HuH-7.5 (cell line): ENCODE data around the gene LINC01488.

Experiments
- DNase-seq: peaks from one replicate; pipeline ENCODE4 v3.0.0; 2011; ENCODE audit warnings: low spot score

LINC01488 gene

DNA sequence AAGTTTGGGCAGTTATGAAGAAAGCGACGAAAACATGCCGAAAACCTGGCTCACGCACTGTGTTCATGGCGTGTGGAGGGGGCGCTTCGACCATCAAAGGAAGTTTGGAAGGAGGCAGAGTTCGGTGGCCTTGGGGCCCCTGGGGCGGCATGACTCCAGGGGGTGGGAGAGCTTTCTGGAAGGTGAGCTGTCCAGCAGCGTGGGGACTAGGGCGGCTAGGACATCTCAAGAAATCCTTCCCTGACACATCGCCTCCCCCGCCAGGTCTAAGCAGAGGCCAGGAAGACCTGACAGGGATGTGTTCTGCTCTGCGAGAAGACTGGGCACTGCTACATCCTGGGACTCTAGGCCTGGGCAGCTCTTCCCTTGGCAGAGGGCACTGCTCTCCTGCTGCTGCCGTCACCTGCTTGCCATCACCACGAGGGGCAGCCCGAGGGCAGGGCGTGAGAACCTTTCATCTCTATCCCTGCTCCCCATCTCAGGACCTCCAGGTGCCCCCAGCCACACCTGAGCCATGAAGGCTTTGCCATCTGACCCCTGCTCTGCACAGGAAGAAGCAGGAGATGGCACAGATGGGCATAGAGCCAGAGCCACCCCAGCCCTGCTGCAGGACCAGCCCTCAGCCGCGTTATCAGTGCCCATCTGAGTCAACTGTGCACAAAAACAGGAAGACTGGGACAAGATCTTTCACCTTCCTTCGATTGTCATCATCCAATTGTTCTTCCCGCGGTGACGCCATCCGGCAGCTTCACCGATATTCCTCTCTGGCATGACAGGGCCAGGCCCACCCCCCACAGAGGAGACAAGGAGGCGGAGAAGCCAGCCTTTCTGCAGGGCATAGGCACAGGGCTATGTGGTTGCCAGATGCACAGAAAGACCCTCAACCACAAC lies 12.7 kb downstream of the LINC01488 start:
- DNase-seq, result no peak

DNA sequence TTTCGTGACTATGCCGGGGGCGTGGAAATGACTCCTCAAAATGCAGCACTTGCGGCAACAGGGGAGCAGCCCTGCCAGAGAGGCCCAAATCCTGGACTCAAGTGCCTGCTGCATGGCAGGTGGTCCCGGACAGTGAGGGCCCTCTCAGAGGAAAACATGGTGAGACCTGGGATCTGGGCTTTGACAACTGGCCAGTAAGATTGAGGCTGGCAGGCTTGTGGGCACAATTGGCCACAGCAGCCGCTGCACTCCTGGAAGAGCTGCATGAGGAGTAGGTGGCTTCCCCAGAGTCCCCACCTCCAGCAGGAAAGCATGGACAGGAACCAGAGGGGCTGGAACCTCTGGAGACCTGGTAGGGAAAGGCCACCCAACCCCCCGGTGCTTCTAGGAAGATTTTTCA lies 13.4 kb downstream of the LINC01488 start:
- no peak for DNase-seq

DNA sequence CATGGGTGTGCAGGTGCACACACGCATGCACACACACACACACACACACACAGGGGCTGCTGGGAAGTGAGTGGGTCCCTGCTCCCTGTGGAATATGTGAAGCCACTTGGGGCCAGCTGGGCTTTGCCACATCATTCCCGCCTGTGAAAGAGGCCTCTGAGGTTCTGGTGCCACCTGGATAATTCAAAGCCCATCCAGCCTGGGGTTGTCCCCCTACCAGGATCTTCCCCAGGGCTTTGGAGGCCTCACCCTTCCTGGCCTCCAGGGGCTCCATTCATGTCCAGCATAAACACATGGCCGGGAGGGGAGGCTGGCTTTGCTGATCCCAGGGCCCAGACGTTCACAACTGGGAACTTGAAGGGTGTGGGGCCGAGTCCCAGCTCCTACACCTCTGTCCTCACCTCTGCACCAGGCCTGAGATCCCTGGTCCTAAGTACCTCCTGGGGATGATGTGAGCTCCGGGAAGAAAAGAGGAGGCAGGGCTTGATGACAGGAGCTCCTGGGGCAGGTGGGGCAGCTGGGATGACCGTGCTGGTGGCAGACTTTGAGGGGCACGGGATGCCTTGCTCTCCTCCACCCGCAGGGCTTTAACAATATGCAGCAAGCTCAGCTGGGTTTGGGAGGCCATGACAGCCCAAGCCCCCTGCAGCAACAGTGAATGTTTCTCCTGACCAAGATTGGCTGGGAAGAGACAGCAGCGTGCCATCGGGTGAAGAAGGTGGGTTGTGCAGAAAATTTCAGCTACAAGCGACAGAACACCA lies 14.2 kb downstream of the LINC01488 start:
- no peak for DNase-seq

DNA sequence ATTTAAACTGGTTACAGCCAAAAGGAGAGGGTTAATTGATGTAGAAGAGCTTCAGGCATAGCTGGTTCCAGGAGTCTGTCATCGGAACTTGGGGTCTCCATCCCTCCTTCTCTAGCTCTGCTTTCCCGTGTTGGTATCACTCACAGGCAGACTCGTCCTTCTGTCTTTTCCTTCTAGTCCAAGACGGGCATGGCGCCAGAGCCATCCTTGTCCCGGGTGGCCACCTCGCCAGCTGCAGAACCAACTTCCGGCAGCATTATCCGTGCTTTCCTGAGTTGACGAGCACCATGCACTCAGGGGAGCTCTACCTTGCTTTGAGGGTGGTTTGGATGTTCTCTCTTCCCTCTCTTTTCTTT lies 14.7 kb downstream of the LINC01488 start:
- no peak for DNase-seq

DNA sequence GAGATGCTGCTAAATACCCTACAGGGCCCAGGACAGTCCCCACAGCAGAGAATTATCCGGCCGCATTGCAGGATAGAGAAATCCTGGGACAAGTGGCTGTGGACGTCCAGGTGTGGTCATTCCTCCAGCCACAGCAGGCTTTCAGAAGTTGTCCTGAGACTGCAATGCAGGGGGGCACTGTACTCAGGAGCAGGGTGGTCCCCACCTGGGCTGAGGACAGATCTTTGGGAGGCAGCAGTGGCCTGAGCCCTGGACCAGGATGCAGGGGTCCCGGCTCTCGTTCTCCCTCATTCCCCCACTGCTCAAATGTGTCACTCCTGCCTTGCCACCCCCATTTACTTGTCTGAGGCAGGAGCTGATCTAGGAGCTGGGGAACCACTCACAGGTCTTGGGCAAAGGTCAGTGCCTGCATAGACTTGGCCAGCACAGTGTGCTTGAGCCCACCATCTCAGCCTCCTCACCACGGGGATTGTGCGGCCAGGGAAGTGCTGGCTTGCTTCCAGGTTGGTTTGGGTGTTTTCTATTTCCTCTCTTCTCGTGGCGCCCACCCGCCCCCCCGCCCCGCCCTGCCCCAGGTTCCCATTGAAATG lies 15.3 kb downstream of the LINC01488 start:
- no peak for DNase-seq

DNA sequence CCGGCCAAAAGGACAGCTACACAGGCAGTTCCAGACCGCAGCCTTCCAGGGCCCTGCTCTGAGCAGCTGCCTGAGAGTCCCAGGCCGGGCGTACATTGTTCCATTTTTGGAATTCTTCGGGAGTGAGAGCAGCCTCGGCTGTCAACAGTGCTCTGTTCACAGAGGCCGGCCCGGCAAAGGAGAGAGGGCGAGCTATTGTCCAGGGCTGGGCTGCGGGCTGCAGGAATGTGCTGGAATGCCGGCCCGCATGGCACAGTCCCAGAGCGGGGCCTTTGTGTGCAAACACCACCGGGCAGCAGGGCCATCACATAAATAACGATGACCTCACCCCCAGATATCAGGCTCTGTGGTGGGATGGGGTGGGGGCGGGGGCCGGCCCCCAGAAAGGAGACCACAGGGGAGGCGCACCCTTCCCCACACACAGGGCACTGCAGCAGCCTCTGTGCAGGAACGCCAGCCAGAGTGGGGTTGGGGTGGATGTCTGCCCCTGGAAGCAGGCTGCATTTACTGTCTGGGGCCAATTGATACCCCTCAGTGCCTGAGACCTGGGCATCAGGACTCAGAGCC lies 15.8 kb downstream of the LINC01488 start:
- DNase-seq, result peak; percentile 97

DNA sequence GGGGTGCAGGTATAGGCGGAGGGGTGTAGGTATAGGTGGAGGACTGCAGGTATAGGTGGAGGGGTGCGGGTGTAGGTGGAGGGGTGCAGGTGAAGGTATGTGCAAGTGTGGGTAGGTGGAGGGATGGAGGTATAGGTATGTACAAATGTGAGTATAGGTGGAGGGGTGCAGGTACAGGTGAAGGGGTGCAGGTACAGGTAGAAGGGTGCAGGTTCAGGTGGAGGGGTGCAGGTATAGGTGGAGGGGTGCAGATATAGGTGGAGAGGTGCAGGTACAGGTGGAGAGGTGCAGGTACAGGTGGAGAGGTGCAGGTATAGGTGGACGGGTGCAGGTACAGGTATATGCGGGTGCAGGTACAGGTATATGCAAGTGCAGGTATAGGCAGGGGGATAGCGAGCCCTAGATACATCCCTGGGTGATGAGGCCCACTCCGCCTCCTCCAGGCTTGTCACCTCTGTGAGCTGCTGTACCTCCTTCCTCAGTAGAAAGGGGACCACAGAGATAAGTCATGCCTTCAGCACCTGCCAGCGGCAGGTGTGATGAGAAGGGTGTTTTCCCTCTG lies 17.2 kb downstream of the LINC01488 start:
- DNase-seq, result no peak

DNA sequence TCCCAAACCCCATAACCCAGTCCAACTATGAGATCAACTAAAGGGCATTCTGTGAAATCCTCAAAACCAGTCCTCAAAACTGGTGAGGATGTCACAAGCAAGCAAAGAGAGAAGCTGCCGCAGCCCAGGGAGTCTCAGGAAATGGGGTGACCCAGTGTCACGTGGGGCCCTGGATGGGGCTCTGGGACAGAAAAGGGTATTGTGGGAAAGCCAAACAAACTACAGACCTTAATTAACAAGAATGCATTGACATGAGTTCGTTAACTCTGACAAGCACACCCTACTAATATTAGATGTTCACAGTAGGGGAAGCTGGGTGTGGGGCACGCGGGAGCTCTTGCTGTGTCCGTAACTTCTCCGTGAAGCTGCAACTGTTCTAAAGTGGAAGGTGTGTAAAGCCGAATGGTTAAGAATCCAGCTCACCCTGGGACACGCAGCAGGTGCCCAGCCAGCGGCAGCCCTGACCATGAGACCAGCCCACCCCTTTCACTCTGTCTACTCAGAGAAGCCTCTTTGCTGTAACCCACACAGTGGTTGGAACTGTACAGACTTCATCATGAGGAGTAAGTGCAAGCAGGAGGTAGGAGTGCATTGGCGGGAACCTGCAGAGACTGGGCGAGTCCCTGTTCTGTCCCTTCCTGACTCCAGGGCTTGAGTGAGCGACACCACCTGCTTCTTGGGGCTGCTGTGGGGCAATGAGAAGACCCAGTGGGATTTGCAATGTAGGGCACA lies 17.9 kb downstream of the LINC01488 start:
- no peak for DNase-seq

DNA sequence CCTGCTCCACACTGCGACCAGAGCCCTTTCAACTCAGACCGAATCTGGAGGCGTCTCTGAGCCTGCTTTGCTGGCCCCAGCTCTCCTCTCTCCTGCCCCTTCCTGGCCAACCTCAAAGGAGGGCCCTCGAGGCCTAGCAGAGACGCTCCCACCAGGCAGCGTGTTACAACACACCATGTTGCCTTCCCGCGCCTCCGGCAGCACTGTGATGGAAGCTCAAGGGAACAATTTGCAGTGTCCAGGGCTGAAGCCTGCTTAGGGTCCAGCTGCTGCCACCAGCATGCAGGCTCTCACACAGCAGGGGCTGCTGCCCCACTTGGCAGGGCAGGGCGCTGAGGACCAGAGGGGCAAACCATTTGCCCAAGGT lies 18.4 kb downstream of the LINC01488 start:
- no peak for DNase-seq

DNA sequence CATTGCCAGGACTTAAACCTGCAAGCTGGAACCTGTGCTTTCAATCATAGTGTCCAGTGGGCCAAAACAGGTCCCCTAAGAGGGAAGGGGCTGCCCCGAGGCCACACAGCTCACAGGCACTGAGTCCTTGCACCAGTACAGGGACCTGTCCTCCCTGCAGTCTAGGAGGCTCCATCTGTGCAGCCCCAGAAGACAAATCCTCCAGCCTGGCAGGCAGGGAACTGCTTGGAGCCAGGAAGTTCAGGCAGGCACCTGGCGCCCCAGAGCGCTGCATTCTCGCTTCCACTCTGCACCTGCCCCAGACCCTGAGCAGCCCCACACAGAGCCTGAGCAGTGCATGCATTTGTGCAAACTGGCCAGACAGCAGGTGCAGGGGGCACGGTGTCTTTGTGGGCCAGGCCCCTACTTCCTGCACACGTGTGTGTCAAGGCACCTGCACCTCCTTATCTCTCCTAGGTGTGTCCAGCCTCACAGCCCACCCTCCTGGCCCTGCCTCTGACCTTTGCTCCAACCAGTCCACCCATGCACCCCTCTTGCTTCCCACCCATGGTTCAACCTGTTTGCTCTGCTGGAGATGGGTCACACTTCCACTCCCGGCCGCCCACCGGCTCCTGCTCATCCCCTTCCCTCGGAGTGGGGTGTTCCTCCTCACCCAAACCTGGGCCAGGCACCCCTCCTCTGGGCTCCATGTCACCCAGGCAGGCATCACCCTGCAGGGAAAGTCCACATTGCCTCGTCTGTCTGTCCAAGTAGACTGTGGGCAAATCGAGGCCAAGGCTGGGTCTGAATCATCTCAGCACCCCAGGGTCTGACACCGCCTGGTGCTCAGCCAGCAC lies 19.0 kb downstream of the LINC01488 start:
- DNase-seq, result no peak

DNA sequence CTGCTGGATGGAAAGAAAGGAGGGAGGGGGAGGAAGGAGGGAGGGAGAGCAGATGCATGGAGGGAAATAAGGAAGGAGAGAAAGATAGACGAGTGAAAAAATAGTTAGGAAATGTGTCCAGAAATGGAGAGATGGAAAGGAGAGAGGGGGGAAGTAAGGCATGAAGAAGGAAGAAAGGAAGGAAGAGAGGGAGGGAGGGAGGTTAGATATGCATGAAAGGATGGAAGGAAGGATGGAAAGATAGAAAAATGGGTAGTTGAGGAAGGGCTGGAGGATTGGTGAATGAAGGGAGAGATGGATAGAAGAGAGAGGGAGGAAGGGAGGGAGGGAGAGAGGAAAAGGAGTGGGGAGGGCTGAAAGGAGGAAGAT lies 19.6 kb downstream of the LINC01488 start:
- no peak for DNase-seq

DNA sequence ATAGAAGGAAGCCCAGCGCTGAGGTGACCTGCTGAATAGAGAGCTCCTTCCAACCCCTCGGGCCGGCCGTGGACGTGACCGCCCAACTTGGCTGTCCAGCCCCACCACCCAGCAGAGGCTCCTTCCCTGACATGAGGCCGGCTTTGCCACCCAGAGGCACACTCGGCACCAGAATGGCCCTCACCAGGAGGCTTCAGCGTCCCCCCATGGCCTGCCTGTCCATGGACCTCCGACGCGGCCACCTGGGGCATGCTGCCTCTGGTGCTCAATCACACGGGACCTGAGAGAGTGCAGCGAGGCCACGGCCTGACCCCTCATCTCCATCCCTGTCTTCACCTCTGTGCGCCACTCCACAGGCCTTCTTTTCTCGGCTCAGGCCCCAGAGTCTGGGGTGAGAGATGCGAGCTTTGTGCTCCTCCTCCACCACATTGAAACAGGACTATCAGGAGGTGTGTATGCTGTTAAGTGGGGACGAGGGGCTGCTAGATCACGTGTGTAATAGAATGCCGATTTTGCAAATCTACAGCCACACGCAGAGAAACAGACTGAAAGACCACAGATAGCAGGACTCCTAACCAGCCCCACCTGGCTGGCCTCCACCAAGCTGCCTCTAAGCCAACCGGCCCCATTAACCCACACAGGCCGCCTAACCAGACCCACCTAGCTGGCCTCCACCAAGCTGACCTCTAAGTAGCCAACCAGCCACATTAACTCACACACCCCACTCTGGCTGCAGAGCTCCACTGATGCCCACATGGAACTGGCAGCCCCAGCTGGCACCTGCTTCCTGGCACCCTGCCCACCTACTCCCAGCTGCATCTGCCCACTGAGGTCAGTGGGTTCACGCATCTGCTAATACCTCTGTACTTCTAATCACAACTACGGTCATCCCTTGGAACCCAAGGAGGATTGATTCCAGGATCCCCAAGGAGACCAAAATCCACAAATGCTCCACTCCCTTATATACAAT lies 20.7 kb downstream of the LINC01488 start:
- DNase-seq, result no peak

DNA sequence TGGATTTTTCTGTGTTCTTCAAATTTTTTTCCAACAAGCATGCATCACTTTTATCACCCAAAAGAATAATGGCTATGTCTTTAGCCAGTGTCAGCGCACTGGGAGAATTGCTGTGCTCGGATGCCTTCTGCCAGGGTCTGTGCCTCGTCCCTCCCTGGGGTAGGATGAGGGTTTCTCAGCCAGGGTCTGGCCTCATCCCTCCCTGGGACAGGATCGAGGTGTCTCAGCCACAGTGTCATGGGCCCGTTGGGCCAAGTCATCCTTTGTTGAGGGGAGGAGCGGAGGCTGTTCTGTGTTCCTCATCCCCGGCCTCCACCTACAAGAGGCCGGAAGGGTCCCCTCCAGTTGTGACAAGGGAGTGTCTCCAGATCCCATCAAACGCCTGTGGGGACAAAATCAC lies 22.7 kb downstream of the LINC01488 start:
- no peak for DNase-seq

DNA sequence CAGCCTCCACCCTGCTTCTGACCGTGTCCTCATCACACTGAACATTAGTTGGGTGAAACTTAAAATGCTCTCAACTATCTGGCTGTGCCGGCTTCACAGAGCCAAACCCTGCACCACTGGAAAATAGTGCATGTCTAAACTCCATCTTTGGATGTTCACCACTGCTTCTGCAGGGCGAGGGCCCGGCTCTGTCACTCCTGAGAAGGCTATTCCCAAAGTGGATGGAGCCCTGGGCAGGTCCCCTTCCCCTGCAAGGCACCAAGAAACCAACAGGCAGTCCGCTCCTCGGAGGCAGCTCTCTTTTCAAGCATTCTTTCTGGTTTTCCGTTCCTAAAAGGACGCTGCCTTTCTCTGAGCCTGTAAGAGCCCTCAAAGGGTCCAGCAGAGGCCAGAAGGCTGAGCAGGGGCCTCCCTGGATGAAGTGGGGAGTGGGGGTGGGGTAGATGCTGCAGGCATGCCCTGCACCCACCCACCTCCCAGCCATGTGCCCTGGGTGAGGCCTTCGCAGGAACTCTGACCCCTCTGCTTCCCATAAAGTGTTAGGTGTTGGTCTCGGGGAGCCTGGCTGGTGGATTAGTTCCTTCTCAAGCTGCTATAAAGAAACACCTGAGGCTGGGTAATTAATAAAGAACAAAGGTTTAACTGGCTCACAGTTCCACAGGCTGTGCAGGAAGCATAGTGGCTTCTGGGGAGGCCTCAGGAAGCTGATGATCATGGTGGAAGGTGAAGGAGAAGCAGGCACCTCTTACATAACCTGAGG lies 23.3 kb downstream of the LINC01488 start:
- DNase-seq, result no peak

DNA sequence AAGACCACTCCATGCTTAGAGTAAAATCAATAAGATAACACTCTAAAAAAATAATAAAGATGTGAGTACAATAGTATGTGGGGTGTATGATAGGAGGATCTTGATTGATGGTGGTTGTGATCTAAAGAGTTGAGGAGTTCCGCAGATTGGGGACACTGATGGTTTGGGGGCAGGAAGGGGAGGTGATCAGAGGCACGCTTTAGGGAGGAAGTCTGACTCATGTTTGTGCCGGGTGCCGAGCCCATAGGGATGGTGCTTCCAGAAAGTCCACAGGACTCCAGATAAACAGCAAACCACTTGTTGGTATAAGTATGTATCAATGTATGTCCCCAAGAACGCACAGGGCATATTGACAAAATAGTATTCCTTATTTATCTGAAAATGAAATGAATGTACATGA lies 27.5 kb downstream of the LINC01488 start:
- DNase-seq, result no peak

DNA sequence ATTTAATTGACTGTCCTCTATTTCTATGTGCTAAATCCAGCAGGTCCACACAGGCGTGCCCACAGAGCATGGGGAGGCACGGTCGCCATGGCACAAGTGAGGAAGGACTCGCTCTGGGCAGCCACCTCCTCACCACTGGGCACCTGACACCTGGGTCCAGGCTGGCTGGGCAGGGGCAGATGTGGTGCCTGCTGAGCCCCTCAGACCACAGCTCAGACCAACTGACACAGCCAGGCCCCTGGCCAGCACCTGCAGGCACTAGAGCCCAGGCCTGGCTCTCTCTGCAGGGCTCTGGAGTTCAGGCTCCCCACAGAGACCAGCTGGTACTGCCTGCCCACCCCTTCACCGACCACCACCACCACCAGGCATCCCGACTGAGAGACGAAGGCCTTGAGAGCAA lies 27.9 kb downstream of the LINC01488 start:
- DNase-seq, result no peak

DNA sequence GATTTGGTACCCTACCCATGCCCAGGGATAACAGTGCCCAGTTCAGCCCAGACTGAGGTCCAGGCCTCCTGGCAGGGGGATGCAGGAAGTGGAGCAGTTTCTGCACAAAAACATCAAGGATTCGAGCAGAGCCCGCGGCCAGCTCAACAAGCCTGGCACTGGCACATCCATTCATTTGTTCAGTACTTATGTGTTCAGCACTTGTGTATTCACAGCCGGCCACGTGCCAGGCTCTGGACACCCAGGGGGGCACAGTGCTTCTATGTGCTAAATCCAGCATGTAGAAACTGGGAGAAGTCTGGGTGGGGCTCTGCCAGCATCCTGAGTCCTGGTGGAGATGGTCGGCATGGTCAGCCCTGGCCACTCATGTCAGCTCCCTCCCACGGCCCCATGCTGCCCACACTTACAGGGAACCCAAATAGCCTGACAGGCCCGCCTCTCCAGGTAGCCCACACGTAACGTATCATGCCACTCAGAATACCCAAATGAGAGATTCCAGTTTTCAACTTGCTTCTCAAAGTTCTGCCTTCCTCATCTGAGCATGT lies 28.5 kb downstream of the LINC01488 start:
- DNase-seq, result no peak

DNA sequence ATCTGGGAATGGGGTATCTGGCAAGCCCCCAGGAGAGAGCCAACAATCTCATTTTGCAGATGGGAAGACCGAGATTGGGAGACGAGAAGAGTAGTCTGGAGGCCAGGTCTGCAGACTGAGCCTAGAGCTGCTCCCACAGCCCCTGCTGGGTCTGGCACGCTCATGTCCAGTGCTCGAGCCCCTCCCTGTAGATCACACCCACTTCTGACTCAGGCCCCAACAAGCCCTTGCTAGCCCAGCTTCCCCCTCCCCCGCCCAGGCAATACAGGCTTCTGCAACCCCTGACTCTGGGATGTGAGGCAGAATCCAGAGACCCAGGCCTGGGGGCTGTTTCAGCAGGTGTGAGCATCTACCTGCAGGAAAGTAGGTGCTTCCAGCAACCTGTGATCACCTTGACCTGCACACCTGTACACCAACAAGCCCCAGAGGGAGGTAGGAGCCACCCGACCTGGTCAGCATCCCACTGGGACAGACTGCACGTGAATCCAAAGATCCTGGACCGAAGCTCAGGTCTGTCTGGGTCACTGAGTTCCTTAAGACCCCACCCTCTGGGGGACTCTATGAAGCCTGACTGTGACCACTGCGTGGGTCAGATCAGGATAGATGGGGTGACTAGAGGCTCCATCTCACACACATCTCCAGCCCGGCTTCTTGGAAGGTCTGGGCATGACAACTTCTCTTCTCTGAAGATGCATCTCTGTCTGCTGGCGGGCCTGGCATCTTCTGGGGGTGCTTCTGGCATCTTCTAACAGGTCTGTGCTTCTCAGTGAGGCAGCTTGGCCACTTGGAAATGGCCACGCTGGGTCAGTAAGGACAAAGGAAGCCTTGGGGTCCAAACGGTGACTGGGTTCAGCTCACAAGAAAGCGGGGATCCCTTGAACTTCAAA lies 29.3 kb downstream of the LINC01488 start:
- DNase-seq, result no peak
